ENCODE measurements around the gene MORC1.

Gene MORC1

DNA sequence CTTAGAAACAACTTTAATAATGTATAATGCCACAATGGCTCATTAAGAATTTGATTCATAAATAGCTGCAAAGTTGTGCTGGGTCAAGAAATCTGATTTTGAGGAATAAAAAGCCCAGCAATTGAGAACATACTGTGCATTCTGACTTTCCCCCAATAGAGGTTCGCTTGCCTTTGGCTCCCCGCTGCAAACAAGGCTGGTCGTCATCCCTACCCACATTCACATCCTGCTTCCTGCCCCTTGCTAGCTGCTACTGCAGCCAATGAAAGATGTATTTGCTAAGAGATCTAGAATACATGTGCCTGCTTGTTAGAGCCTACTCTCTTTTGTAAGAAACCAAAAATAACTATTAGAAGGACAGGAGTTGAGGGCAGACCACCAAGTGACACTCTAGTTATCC is 112.5 kb downstream of the MORC1 start:
- no peaks in the 10 kb centered on the region for H3K9me2 ChIP-seq (ENCODE audit: low read depth, low read length)
- H3K4me2 ChIP-seq (ENCODE audit: low read length), result no peak overlapping the region
- H3K27ac ChIP-seq (ENCODE audit: low read depth, low read length, poor library complexity, severe bottlenecking), result no peak overlapping the region
- no peaks in the 10 kb centered on the region for H3K79me2 ChIP-seq (ENCODE audit: insufficient read depth, low read length)
- H4K20me1 ChIP-seq (ENCODE audit: insufficient read depth, low read length), result no peaks in the 10 kb centered on the region
- H2AFZ ChIP-seq (ENCODE audit: low read length), result no peak overlapping the region
- no peaks in the 10 kb centered on the region for H3K27me3 ChIP-seq (ENCODE audit: insufficient read depth, low read length)
- H3F3A ChIP-seq (ENCODE audit: insufficient read depth, low read length), result no peaks in the 10 kb centered on the region
- H3K4me1 ChIP-seq (ENCODE audit: insufficient read depth, low read length, severe bottlenecking), result no peaks in the 10 kb centered on the region
- H3K9ac ChIP-seq (ENCODE audit: low read length), result no peak overlapping the region
- TF ChIP-seq CTCF (IDR thresholded peaks at IDR 0.05; ENCODE audit: low read length), result no peak
- no peak for TF ChIP-seq EZH2 (IDR thresholded peaks at IDR 0.05; ENCODE audit: borderline replicate concordance, low read length)
- H3K9me3 ChIP-seq (ENCODE audit: low read length), result no peaks in the 10 kb centered on the region
- no peak overlapping the region for H3K4me3 ChIP-seq (ENCODE audit: low read depth, low read length, poor library complexity, severe bottlenecking)
- H3K36me3 ChIP-seq (ENCODE audit: insufficient read depth, low read length), result no peaks in the 10 kb centered on the region

DNA sequence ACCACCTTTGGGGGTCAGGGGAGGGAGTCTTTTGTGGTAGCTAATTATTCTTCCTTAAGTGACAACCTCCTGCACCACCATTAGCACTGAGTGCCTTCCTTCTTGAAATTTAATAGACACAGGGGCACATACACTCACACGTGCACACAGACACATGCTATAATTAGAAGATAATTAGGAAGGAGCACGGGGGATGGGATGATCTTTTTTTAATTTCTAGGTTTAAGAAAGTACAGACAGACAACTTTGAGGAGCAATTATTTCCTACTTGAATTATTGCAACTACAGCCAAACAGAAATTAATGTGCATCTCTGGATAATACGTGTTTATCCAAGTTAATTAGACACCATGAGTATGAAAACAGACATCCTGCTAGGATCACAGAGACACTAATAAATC is 119.5 kb downstream of the MORC1 start:
- TF ChIP-seq EZH2 (IDR thresholded peaks at IDR 0.05; ENCODE audit: borderline replicate concordance, low read length), result no peak
- TF ChIP-seq CTCF (IDR thresholded peaks at IDR 0.05; ENCODE audit: low read length), result no peak

DNA sequence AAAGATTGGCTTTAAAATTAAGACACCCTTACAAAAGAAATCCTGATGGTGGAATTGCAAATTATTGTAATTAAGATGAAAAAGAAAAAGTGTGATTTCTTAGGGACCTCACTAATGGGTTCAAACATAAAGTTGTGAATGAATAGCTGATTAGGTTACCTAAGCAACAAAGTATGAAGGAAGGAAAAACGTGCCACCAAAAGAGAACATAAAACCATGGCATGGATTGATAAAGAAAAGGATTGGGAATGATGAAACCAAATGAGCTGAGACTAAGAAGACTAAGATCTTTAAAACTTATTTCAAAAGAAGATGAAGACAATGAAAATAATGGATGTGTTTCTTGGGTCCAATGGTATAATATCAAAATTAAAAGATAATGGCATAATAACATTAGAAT is 132.1 kb downstream of the MORC1 start:
- Histone ChIP-seq H3K36me3 (ENCODE audit: insufficient read depth, low read length) (no peaks in the 10 kb centered on the region), H3K4me2 (ENCODE audit: low read length) (no peak overlapping the region), H3F3A (ENCODE audit: insufficient read depth, low read length) (no peaks in the 10 kb centered on the region), H3K27ac (ENCODE audit: low read depth, low read length, poor library complexity, severe bottlenecking) (no peak overlapping the region), H3K27me3 (ENCODE audit: insufficient read depth, low read length) (no peaks in the 10 kb centered on the region), H3K79me2 (ENCODE audit: insufficient read depth, low read length) (no peaks in the 10 kb centered on the region), H4K20me1 (ENCODE audit: insufficient read depth, low read length) (no peaks in the 10 kb centered on the region), H3K9me2 (ENCODE audit: low read depth, low read length) (no peaks in the 10 kb centered on the region), H3K9me3 (ENCODE audit: low read length) (no peaks in the 10 kb centered on the region), H2AFZ (ENCODE audit: low read length) (no peak overlapping the region), H3K9ac (ENCODE audit: low read length) (no peak overlapping the region), H3K4me3 (ENCODE audit: low read depth, low read length, poor library complexity, severe bottlenecking) (no peak overlapping the region), H3K4me1 (ENCODE audit: insufficient read depth, low read length, severe bottlenecking) (no peaks in the 10 kb centered on the region)
- no peak for TF ChIP-seq EZH2 (IDR thresholded peaks at IDR 0.05; ENCODE audit: borderline replicate concordance, low read length)
- TF ChIP-seq CTCF (IDR thresholded peaks at IDR 0.05; ENCODE audit: low read length), result no peak

More for the DNA sequence above, 119.5 kb downstream of the MORC1 start:
- H3K9me2 ChIP-seq (ENCODE audit: low read depth, low read length), result no peaks in the 10 kb centered on the region
- no peak overlapping the region for H2AFZ ChIP-seq (ENCODE audit: low read length)
- no peaks in the 10 kb centered on the region for H3K27me3 ChIP-seq (ENCODE audit: insufficient read depth, low read length)
- H3K9ac ChIP-seq (ENCODE audit: low read length), result no peak overlapping the region
- no peaks in the 10 kb centered on the region for H3F3A ChIP-seq (ENCODE audit: insufficient read depth, low read length)
- no peak overlapping the region for H3K4me2 ChIP-seq (ENCODE audit: low read length)
- no peaks in the 10 kb centered on the region for H3K79me2 ChIP-seq (ENCODE audit: insufficient read depth, low read length)
- no peak overlapping the region for H3K4me3 ChIP-seq (ENCODE audit: low read depth, low read length, poor library complexity, severe bottlenecking)
- no peak overlapping the region for H3K27ac ChIP-seq (ENCODE audit: low read depth, low read length, poor library complexity, severe bottlenecking)
- H3K4me1 ChIP-seq (ENCODE audit: insufficient read depth, low read length, severe bottlenecking), result no peaks in the 10 kb centered on the region
- no peaks in the 10 kb centered on the region for H3K9me3 ChIP-seq (ENCODE audit: low read length)
- H4K20me1 ChIP-seq (ENCODE audit: insufficient read depth, low read length), result no peaks in the 10 kb centered on the region
- H3K36me3 ChIP-seq (ENCODE audit: insufficient read depth, low read length), result no peaks in the 10 kb centered on the region

All from OCI-LY1 (cell line).